ENCODE measurements around the gene TBCK. TPM values are rescaled to one million over a fixed set of nuclear protein-coding genes. Genes with fewer than 3 reads are reported as not detected.

TBCK gene
- total RNA-seq, 1 donor from 2014 or later: 64.2 TPM

DNA sequence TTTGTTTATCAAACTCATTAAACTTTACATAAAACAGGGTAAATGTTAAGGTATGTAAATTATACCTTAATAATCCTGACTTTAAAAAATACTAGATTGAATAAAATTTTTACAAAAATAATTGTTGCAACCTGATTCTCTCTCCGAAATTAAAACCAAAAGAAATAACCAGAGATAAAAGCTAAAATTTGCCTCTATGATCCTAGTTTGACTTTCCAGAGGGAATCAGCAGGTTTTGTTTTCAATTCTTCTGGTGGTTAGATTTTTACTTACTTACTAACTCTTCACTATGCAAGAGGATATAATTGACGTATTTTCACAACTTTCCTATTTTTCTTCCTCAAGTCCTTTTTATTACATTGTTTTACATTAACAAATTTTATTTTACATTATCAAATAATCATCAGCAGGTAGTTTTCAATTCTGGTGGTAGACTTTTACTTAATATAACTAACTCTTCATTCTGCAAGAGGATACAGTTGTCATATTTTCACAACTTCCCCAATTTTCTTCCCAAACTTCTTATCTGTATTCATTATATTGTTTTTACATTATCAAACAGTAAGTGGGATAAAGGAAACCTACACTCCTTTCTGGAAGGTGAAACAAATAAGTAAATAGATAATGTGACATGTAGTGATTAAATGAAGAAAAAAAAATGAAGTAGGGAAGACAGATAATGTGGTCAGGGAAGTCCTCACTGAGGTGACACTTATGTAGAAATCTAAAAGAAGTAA is 52.2 kb downstream of the TBCK start:
- H3K27ac Mint-ChIP-seq: peak overlapping the region; percentile 7
- no peak for TF ChIP-seq CTCF (IDR thresholded peaks at IDR 0.05; ENCODE audit: unreplicated experiment)
- H3K9me3 Mint-ChIP-seq: no peaks in the 10 kb centered on the region
- no peak for DNase-seq (ENCODE audit: low spot score in 2 of 2, unreplicated experiment in 2 of 2)
- H3K4me1 Mint-ChIP-seq: peaks cover 22% of the 10 kb centered on the region
- no peak overlapping the region for H3K4me3 Mint-ChIP-seq
- no peaks in the 10 kb centered on the region for H3K27me3 Mint-ChIP-seq (ENCODE audit: low read depth)
- H3K36me3 Mint-ChIP-seq: no peaks in the 10 kb centered on the region

- Mint-ChIP-seq H3K27ac (no peak overlapping the region), H3K4me3 (no peak overlapping the region), H3K36me3 (no peaks in the 10 kb centered on the region), H3K27me3 (ENCODE audit: low read depth) (no peaks in the 10 kb centered on the region), H3K9me3 (no peaks in the 10 kb centered on the region), H3K4me1 (peaks cover 17% of the 10 kb centered on the region)
- DNase-seq (ENCODE audit: low spot score in 2 of 2, unreplicated experiment in 2 of 2): no peak
- no peak for TF ChIP-seq CTCF (IDR thresholded peaks at IDR 0.05; ENCODE audit: unreplicated experiment)
These were observed 54.0 kb downstream of the TBCK start for GRCh38 chr4:106261980-106262379.

- peaks cover 8% of the 10 kb centered on the region for H3K4me1 Mint-ChIP-seq
- no peaks in the 10 kb centered on the region for H3K9me3 Mint-ChIP-seq
- no peaks in the 10 kb centered on the region for H3K36me3 Mint-ChIP-seq
- no peak for DNase-seq (ENCODE audit: low spot score in 2 of 2, unreplicated experiment in 2 of 2)
- H3K27me3 Mint-ChIP-seq (ENCODE audit: low read depth): no peaks in the 10 kb centered on the region
- H3K27ac Mint-ChIP-seq: no peak overlapping the region
- no peak overlapping the region for H3K4me3 Mint-ChIP-seq
- TF ChIP-seq CTCF (IDR thresholded peaks at IDR 0.05; ENCODE audit: unreplicated experiment): no peak
These were observed 57.6 kb downstream of the TBCK start for GRCh38 chr4:106258145-106259045.

GRCh38 chr4:106256190-106256589 is 59.8 kb downstream of the TBCK start:
- H3K36me3 Mint-ChIP-seq: peaks cover 2% of the 10 kb centered on the region
- no peak for DNase-seq (ENCODE audit: low spot score in 2 of 2, unreplicated experiment in 2 of 2)
- TF ChIP-seq CTCF (IDR thresholded peaks at IDR 0.05; ENCODE audit: unreplicated experiment): no peak
- no peaks in the 10 kb centered on the region for H3K9me3 Mint-ChIP-seq
- no peak overlapping the region for H3K27ac Mint-ChIP-seq
- peaks cover 4% of the 10 kb centered on the region for H3K4me1 Mint-ChIP-seq
- H3K4me3 Mint-ChIP-seq: no peak overlapping the region
- H3K27me3 Mint-ChIP-seq (ENCODE audit: low read depth): no peaks in the 10 kb centered on the region

- no peaks in the 10 kb centered on the region for H3K9me3 Mint-ChIP-seq
- TF ChIP-seq CTCF (IDR thresholded peaks at IDR 0.05; ENCODE audit: unreplicated experiment): no peak
- no peak overlapping the region for H3K4me3 Mint-ChIP-seq
- no peak overlapping the region for H3K27ac Mint-ChIP-seq
- H3K27me3 Mint-ChIP-seq (ENCODE audit: low read depth): no peaks in the 10 kb centered on the region
- H3K36me3 Mint-ChIP-seq: peaks cover 2% of the 10 kb centered on the region
- peaks cover 4% of the 10 kb centered on the region for H3K4me1 Mint-ChIP-seq
- DNase-seq (ENCODE audit: low spot score in 2 of 2, unreplicated experiment in 2 of 2): no peak
These were observed 60.8 kb downstream of the TBCK start for GRCh38 chr4:106255195-106255594.

All from mesothelial cell of epicardium (in vitro differentiated cells).